ENCODE data around the gene ZNF618.

GRCh38 chr9:114060070-114060469 is 184.0 kb downstream of the ZNF618 start:
- TF ChIP-seq, protein P1, sequence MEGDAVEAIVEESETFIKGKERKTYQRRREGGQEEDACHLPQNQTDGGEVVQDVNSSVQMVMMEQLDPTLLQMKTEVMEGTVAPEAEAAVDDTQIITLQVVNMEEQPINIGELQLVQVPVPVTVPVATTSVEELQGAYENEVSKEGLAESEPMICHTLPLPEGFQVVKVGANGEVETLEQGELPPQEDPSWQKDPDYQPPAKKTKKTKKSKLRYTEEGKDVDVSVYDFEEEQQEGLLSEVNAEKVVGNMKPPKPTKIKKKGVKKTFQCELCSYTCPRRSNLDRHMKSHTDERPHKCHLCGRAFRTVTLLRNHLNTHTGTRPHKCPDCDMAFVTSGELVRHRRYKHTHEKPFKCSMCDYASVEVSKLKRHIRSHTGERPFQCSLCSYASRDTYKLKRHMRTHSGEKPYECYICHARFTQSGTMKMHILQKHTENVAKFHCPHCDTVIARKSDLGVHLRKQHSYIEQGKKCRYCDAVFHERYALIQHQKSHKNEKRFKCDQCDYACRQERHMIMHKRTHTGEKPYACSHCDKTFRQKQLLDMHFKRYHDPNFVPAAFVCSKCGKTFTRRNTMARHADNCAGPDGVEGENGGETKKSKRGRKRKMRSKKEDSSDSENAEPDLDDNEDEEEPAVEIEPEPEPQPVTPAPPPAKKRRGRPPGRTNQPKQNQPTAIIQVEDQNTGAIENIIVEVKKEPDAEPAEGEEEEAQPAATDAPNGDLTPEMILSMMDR (IDR thresholded peaks at IDR 0.05) = no peak
- TF ChIP-seq POLR2A (IDR thresholded peaks at IDR 0.05) = no peak
- no peak for TF ChIP-seq POLR2AphosphoS5 (IDR thresholded peaks at IDR 0.05)
- no peak for TF ChIP-seq EP300 (IDR thresholded peaks at IDR 0.05)
